Mesendoderm (in vitro differentiated cells): ENCODE measurements around the gene UIMC1.

Experiments used
- DNase-seq: peaks from one replicate; pipeline ENCODE4 v3.0.0; 2013
- H2AK5ac ChIP-seq: 2 replicates; pipeline ENCODE4 v1.6.1; 2013; ENCODE audit warnings: low read length, inconsistent platforms
- H2BK120ac ChIP-seq: 2 replicates; pipeline ENCODE4 v1.6.1; 2013; ENCODE audit warnings: low read depth, mild to moderate bottlenecking, low read length, moderate library complexity, mixed read lengths
- H2BK15ac ChIP-seq: replicated peaks from 2 replicates; pipeline ENCODE4 v1.6.1; 2013; ENCODE audit warnings: low read depth, mild to moderate bottlenecking, moderate library complexity
- H2BK5ac ChIP-seq: 2 replicates; pipeline ENCODE4 v1.6.1; 2013; ENCODE audit warnings: low read length, inconsistent platforms
- H3K18ac ChIP-seq: 2 replicates; pipeline ENCODE4 v1.6.1; 2013; ENCODE audit warnings: mild to moderate bottlenecking, low read length, mixed read lengths
- H3K23ac ChIP-seq: one replicate; pipeline ENCODE4 v1.6.1; 2013; ENCODE audit warnings: low read length
- H3K27ac ChIP-seq: 2 replicates; pipeline ENCODE4 v1.5.1; 2013; ENCODE audit warnings: low read depth, mild to moderate bottlenecking, inconsistent platforms, low read length, moderate library complexity
- H3K27me3 ChIP-seq: 2 replicates; pipeline ENCODE4 v1.6.1; 2013; ENCODE audit warnings: low read length, control low read depth, mild to moderate bottlenecking, inconsistent platforms; ENCODE audit not compliant: insufficient read depth, poor library complexity
- H3K36me3 ChIP-seq: 2 replicates; pipeline ENCODE4 v1.6.1; 2013; ENCODE audit warnings: low read length, inconsistent platforms; ENCODE audit not compliant: control insufficient read depth, insufficient read depth
- H3K4ac ChIP-seq: one replicate; pipeline ENCODE4 v1.6.1; 2013; ENCODE audit warnings: low read depth, mild to moderate bottlenecking, low read length, moderate library complexity
- H3K4me1 ChIP-seq: 2 replicates; pipeline ENCODE4 v1.6.1; 2013; ENCODE audit warnings: low read depth, low read length, inconsistent platforms; ENCODE audit not compliant: control insufficient read depth
- H3K4me2 ChIP-seq: 2 replicates; pipeline ENCODE4 v1.6.1; 2013; ENCODE audit warnings: low read length
- H3K4me3 ChIP-seq: 2 replicates; pipeline ENCODE4 v1.5.1; 2013; ENCODE audit warnings: mild to moderate bottlenecking, low read length
- H3K56ac ChIP-seq: one replicate; pipeline ENCODE4 v1.6.1; 2013; ENCODE audit warnings: low read length
- H3K79me1 ChIP-seq: 2 replicates; pipeline ENCODE4 v1.6.1; 2013; ENCODE audit warnings: low read length, inconsistent platforms
- H3K79me2 ChIP-seq: 2 replicates; pipeline ENCODE4 v1.6.1; 2013; ENCODE audit warnings: mild to moderate bottlenecking, low read length; ENCODE audit not compliant: control insufficient read depth, insufficient read depth
- H3K9ac ChIP-seq: 2 replicates; pipeline ENCODE4 v1.6.1; 2013; ENCODE audit warnings: low read length, inconsistent platforms
- H4K5ac ChIP-seq: one replicate; pipeline ENCODE4 v1.6.1; 2013; ENCODE audit warnings: low read length
- H4K8ac ChIP-seq: one replicate; pipeline ENCODE4 v1.6.1; 2013; ENCODE audit warnings: low read depth, mild to moderate bottlenecking, control low read depth, low read length, moderate library complexity
- WGBS: extraction: QIAGEN DNeasy Blood & Tissue Kit; methylation state at CpG from one replicate; pipeline ENCODE4 v1.1.7; 2013; ENCODE audit warnings: low lambda C conversion rate, missing lambda C conversion rate; ENCODE audit not compliant: insufficient coverage; ENCODE audit errors: extremely low coverage; 5-methylcytosine and 5-hydroxymethylcytosine counted together

UIMC1 gene

GRCh38 chr5:177029498-177029897 lies 22.9 kb upstream of the UIMC1 start:
- H4K8ac ChIP-seq, result no peak overlapping the region
- WGBS, result no CpG with 5 or more reads among the region's 6 CpGs
- no peaks in the 10 kb centered on the region for H3K27me3 ChIP-seq
- H4K5ac ChIP-seq, result no peak overlapping the region
- no peak overlapping the region for H2AK5ac ChIP-seq
- no peaks in the 10 kb centered on the region for H3K36me3 ChIP-seq
- DNase-seq, result no peak
- no peak overlapping the region for H2BK5ac ChIP-seq
- H3K79me2 ChIP-seq, result peaks cover 1% of the 10 kb centered on the region
- H3K4ac ChIP-seq, result no peak overlapping the region
- no peak overlapping the region for H3K9ac ChIP-seq
- H3K79me1 ChIP-seq, result peaks cover 8% of the 10 kb centered on the region
- no peak overlapping the region for H3K56ac ChIP-seq
- no peak overlapping the region for H2BK120ac ChIP-seq
- no peak overlapping the region for H2BK15ac ChIP-seq
- H3K4me2 ChIP-seq, result no peak overlapping the region
- H3K18ac ChIP-seq, result no peak overlapping the region
- no peaks in the 10 kb centered on the region for H3K4me1 ChIP-seq
- no peak overlapping the region for H3K27ac ChIP-seq
- no peak overlapping the region for H3K4me3 ChIP-seq
- H3K23ac ChIP-seq, result no peak overlapping the region

- H3K23ac ChIP-seq, result no peak overlapping the region
- peaks cover 3% of the 10 kb centered on the region for H3K4me1 ChIP-seq
- H3K4me2 ChIP-seq, result no peak overlapping the region
- H4K8ac ChIP-seq, result no peak overlapping the region
- H4K5ac ChIP-seq, result no peak overlapping the region
- no peak overlapping the region for H2AK5ac ChIP-seq
- H2BK5ac ChIP-seq, result no peak overlapping the region
- WGBS, result no CpG with 5 or more reads among the region's 2 CpGs
- H2BK120ac ChIP-seq, result no peak overlapping the region
- peaks cover 8% of the 10 kb centered on the region for H3K79me1 ChIP-seq
- no peak overlapping the region for H3K4ac ChIP-seq
- H3K56ac ChIP-seq, result no peak overlapping the region
- no peak for DNase-seq
- no peak overlapping the region for H3K4me3 ChIP-seq
- no peak overlapping the region for H3K18ac ChIP-seq
- H3K9ac ChIP-seq, result no peak overlapping the region
- H3K27ac ChIP-seq, result no peak overlapping the region
- peaks cover 7% of the 10 kb centered on the region for H3K79me2 ChIP-seq
- no peaks in the 10 kb centered on the region for H3K36me3 ChIP-seq
- no peak overlapping the region for H2BK15ac ChIP-seq
- no peaks in the 10 kb centered on the region for H3K27me3 ChIP-seq
Measured at GRCh38 chr5:177027665-177028064, 21.1 kb upstream of the UIMC1 start.

GRCh38 chr5:177025101-177025601 lies 18.6 kb upstream of the UIMC1 start:
- Histone ChIP-seq H3K9ac (no peak overlapping the region), H3K27me3 (no peaks in the 10 kb centered on the region), H3K27ac (no peak overlapping the region), H2BK15ac (no peak overlapping the region), H2BK5ac (no peak overlapping the region), H2BK120ac (no peak overlapping the region), H3K79me2 (peaks cover 7% of the 10 kb centered on the region), H3K36me3 (no peaks in the 10 kb centered on the region), H3K56ac (no peak overlapping the region), H4K8ac (no peak overlapping the region), H4K5ac (no peak overlapping the region), H3K4ac (no peak overlapping the region), H3K4me3 (no peak overlapping the region), H3K18ac (no peak overlapping the region), H3K4me2 (no peak overlapping the region), H3K23ac (no peak overlapping the region), H3K4me1 (peaks cover 3% of the 10 kb centered on the region), H2AK5ac (no peak overlapping the region), H3K79me1 (peaks cover 8% of the 10 kb centered on the region)
- no peak for DNase-seq
- WGBS, result no CpG with 5 or more reads among the region's 3 CpGs

GRCh38 chr5:177024559-177024958 lies 18.0 kb upstream of the UIMC1 start:
- H3K27me3 ChIP-seq, result no peaks in the 10 kb centered on the region
- no peak overlapping the region for H4K8ac ChIP-seq
- peaks cover 3% of the 10 kb centered on the region for H3K4me1 ChIP-seq
- H3K23ac ChIP-seq, result no peak overlapping the region
- no peak overlapping the region for H3K4ac ChIP-seq
- H2AK5ac ChIP-seq, result no peak overlapping the region
- H3K36me3 ChIP-seq, result no peaks in the 10 kb centered on the region
- DNase-seq, result no peak
- no peak overlapping the region for H2BK15ac ChIP-seq
- H3K27ac ChIP-seq, result no peak overlapping the region
- no peak overlapping the region for H2BK120ac ChIP-seq
- H3K4me2 ChIP-seq, result no peak overlapping the region
- H3K4me3 ChIP-seq, result no peak overlapping the region
- H3K18ac ChIP-seq, result no peak overlapping the region
- no peak overlapping the region for H2BK5ac ChIP-seq
- H4K5ac ChIP-seq, result no peak overlapping the region
- H3K79me1 ChIP-seq, result peaks cover 7% of the 10 kb centered on the region
- no CpG with 5 or more reads among the region's 1 CpG for WGBS
- H3K56ac ChIP-seq, result no peak overlapping the region
- peaks cover 7% of the 10 kb centered on the region for H3K79me2 ChIP-seq
- H3K9ac ChIP-seq, result no peak overlapping the region

GRCh38 chr5:177023303-177023664 lies 16.7 kb upstream of the UIMC1 start:
- peak overlapping the region; percentile 26 for H3K4me2 ChIP-seq
- peak overlapping the region; percentile 0 for H3K23ac ChIP-seq
- no peak overlapping the region for H4K5ac ChIP-seq
- H2BK15ac ChIP-seq, result no peak overlapping the region
- H2BK5ac ChIP-seq, result no peak overlapping the region
- H3K27ac ChIP-seq, result no peak overlapping the region
- H3K56ac ChIP-seq, result peak overlapping the region; percentile 98
- no peak overlapping the region for H3K4ac ChIP-seq
- no peaks in the 10 kb centered on the region for H3K36me3 ChIP-seq
- H3K4me1 ChIP-seq, result peaks cover 3% of the 10 kb centered on the region
- no peak overlapping the region for H4K8ac ChIP-seq
- no peaks in the 10 kb centered on the region for H3K27me3 ChIP-seq
- H2BK120ac ChIP-seq, result no peak overlapping the region
- WGBS, result no CpG with 5 or more reads among the region's 6 CpGs
- H3K4me3 ChIP-seq, result peak overlapping the region; percentile 79
- no peak for DNase-seq
- no peak overlapping the region for H3K18ac ChIP-seq
- H3K79me1 ChIP-seq, result peaks cover 7% of the 10 kb centered on the region
- H3K79me2 ChIP-seq, result peaks cover 7% of the 10 kb centered on the region
- no peak overlapping the region for H2AK5ac ChIP-seq
- peak overlapping the region; percentile 66 for H3K9ac ChIP-seq
